HepG2 (cell line): Measurements from ENCODE around the gene SAP25. TPM values are rescaled to one million over a fixed set of nuclear protein-coding genes. Genes with fewer than 3 reads are reported as not detected.
A peak's percentile ranks its signal among the peaks of the same experiment; 100 is the strongest.

Source experiments
- CREBL2 ChIP-seq: sonication (generic); formaldehyde crosslinking; IDR thresholded peaks from 2 replicates; pipeline ENCODE4 v1.8.1; 2023; ENCODE audit warnings: missing genetic modification reagents, mild to moderate bottlenecking, borderline replicate concordance
- E2F2 ChIP-seq: sonication (generic); formaldehyde crosslinking; IDR thresholded peaks from 2 replicates; pipeline ENCODE4 v1.4.0; 2020; ENCODE audit warnings: missing genetic modification reagents, borderline replicate concordance
- ELF1 ChIP-seq: sonication (generic); formaldehyde crosslinking; IDR thresholded peaks from 2 replicates; pipeline ENCODE4 v1.4.0; 2020; ENCODE audit warnings: missing genetic modification reagents
- FOXJ3 ChIP-seq: sonication (generic); formaldehyde crosslinking; IDR thresholded peaks from 2 replicates; pipeline ENCODE4 v1.4.0; 2020; ENCODE audit warnings: missing genetic modification reagents, mild to moderate bottlenecking, borderline replicate concordance
- HBP1 ChIP-seq: IDR thresholded peaks from 2 replicates; pipeline ENCODE4 v1.6.1; 2016; ENCODE audit warnings: low read depth, control low read depth
- KLF6 ChIP-seq: IDR thresholded peaks from 2 replicates; pipeline ENCODE4 v1.8.0; 2016; ENCODE audit warnings: missing biosample characterization, missing genetic modification reagents
- MAZ ChIP-seq, 2 experiments: sonication (generic) in 1 of 2; formaldehyde crosslinking in 1 of 2; IDR thresholded peaks; 2 replicates each; pipeline versions ENCODE4 v1.5.0 to v1.6.1; 2012 to 2020; ENCODE audit warnings: low read depth in 2 of 2, mild to moderate bottlenecking in 2 of 2, borderline replicate concordance in 1 of 2, improper control_type of control experiment in 1 of 2, low read length in 1 of 2, missing genetic modification reagents in 1 of 2, moderate library complexity in 1 of 2
- MIER3 ChIP-seq: IDR thresholded peaks from 2 replicates; pipeline ENCODE4 v1.6.1; 2016; ENCODE audit warnings: missing compliant biosample characterization, borderline replicate concordance
- MYC ChIP-seq: sonication (generic); formaldehyde crosslinking; IDR thresholded peaks from 2 replicates; pipeline ENCODE4 v1.9.0; 2021; ENCODE audit warnings: missing genetic modification reagents, borderline replicate concordance
- NRL ChIP-seq: sonication (generic); formaldehyde crosslinking; IDR thresholded peaks from 2 replicates; pipeline ENCODE4 v1.5.0; 2020; ENCODE audit warnings: missing genetic modification reagents, mild to moderate bottlenecking, moderate library complexity, borderline replicate concordance
- TAF15 ChIP-seq: fragments of 200-400 bp; formaldehyde crosslinking; IDR thresholded peaks from one replicate; pipeline ENCODE4 v1.6.1; 2018; ENCODE audit warnings: mild to moderate bottlenecking, low read depth, low read length; ENCODE audit not compliant: poor library complexity, severe bottlenecking
- TRIM24 ChIP-seq: sonication (generic); formaldehyde crosslinking; IDR thresholded peaks from 2 replicates; pipeline ENCODE4 v1.8.0; 2022; ENCODE audit warnings: mild to moderate bottlenecking, missing genetic modification reagents
- ZFP36 ChIP-seq: fragments of 150-350 bp; IDR thresholded peaks from 2 replicates; pipeline ENCODE4 v1.6.1; 2018; ENCODE audit warnings: borderline replicate concordance, low read length, low read depth; ENCODE audit not compliant: partially characterized antibody
- ZFP41 ChIP-seq: sonication (generic); formaldehyde crosslinking; IDR thresholded peaks from 2 replicates; pipeline ENCODE4 v1.4.0; 2020; ENCODE audit warnings: mild to moderate bottlenecking, missing genetic modification reagents, borderline replicate concordance
- ZHX1 ChIP-seq: sonication (generic); formaldehyde crosslinking; IDR thresholded peaks from 2 replicates; pipeline ENCODE4 v1.8.1; 2022; ENCODE audit warnings: low read depth, mild to moderate bottlenecking, missing genetic modification reagents
- ZNF276 ChIP-seq: sonication (generic); formaldehyde crosslinking; IDR thresholded peaks from 2 replicates; pipeline ENCODE4 v1.4.0; 2020; ENCODE audit warnings: mild to moderate bottlenecking, low read depth, missing genetic modification reagents
- ZNF335 ChIP-seq: sonication (generic); formaldehyde crosslinking; IDR thresholded peaks from 2 replicates; pipeline ENCODE4 v1.4.0; 2020; ENCODE audit warnings: missing genetic modification reagents
- ZNF746 ChIP-seq: sonication (generic); formaldehyde crosslinking; IDR thresholded peaks from 2 replicates; pipeline ENCODE4 v1.8.0; 2022; ENCODE audit warnings: mild to moderate bottlenecking, missing genetic modification reagents
- ZNF891 ChIP-seq: sonication (generic); formaldehyde crosslinking; IDR thresholded peaks from 2 replicates; pipeline ENCODE4 v1.5.0; 2020; ENCODE audit warnings: mild to moderate bottlenecking, missing genetic modification reagents
- polyA plus RNA-seq, 8 experiments: library from polyadenylated mRNA; depleted of rRNA in 3 of 8; stranded (reverse) in 7 of 8; unstranded in 1 of 8; fragments of >200 nt; fragmentation: Illumina TruSeq in 4 of 8; extraction: Trizol in 4 of 8; gene quantifications; 2 replicates each; pipeline versions ENCODE4 v1.2.1 to v1.2.3, GENCODE V29; 2011 to 2016; ENCODE audit warnings: low read depth in 4 of 8, missing spikeins in 1 of 8, mixed read lengths in 1 of 8; ENCODE audit not compliant: insufficient read depth in 1 of 8
- total RNA-seq, 5 experiments: library from RNA; depleted of rRNA; stranded (reverse); fragments of >200 nt; fragmentation: Illumina TruSeq; extraction: Trizol; gene quantifications; 2 replicates each; pipeline ENCODE4 v1.2.3, GENCODE V29; 2016; ENCODE audit warnings: low read depth in 1 of 5

Gene SAP25
- total and polyA plus RNA-seq, 2 of the 13 experiments (the other 11 are each of a cell fraction or from before 2014, with no cell fraction given), result 0.15 to 0.20 TPM

GRCh38 chr7:100540073-100540723, 33.5 kb downstream of the SAP25 start (continued):
- no peak for TF ChIP-seq ZNF276 (CRISPR knock-in tag)
- TF ChIP-seq MYC, result no peak
- no peak for TF ChIP-seq ZNF335 (CRISPR knock-in tag)
- no peak for TF ChIP-seq ZFP41
- no peak for TF ChIP-seq MAZ (IDR thresholded peaks at IDR 0.05; ENCODE audit: borderline replicate concordance, low read depth, low read length)
- TF ChIP-seq MAZ (CRISPR knock-in tag; IDR thresholded peaks at IDR 0.05; ENCODE audit: low read depth), result peak; percentile 47; the same call in 1 of the 2 replicates
- no peak for TF ChIP-seq ZFP36
- no peak for TF ChIP-seq ZNF746
- no peak for TF ChIP-seq CREBL2 (CRISPR knock-in tag)
- no peak for TF ChIP-seq TAF15
- TF ChIP-seq MIER3 (CRISPR knock-in tag), result no peak
- TF ChIP-seq HBP1, result no peak
- no peak for TF ChIP-seq TRIM24 (CRISPR knock-in tag)
- TF ChIP-seq ZHX1 (CRISPR knock-in tag), result no peak; the same call in 1 of the 2 replicates
- no peak for TF ChIP-seq E2F2 (CRISPR knock-in tag)
- TF ChIP-seq ELF1 (CRISPR knock-in tag), result no peak
- TF ChIP-seq FOXJ3 (CRISPR knock-in tag), result no peak
- no peak for TF ChIP-seq ZNF891
- no peak for TF ChIP-seq KLF6 (CRISPR knock-in tag)
- no peak for TF ChIP-seq NRL (CRISPR knock-in tag)
